Osteoblast (primary cell): ENCODE data around the gene HSD11B1. TPM values are rescaled to one million over a fixed set of nuclear protein-coding genes. Genes with fewer than 3 reads are reported as not detected.

Source experiments
- DNase-seq: peaks from one replicate; pipeline ENCODE4 v3.0.0; 2011; ENCODE audit warnings: low spot score, mixed read lengths; ENCODE audit not compliant: insufficient read length; ENCODE audit errors: missing footprints
- H2AFZ ChIP-seq: 2 replicates; pipeline ENCODE4 v1.6.0; 2011; ENCODE audit warnings: mild to moderate bottlenecking, low read length
- H3K27ac ChIP-seq: 2 replicates; pipeline ENCODE4 v1.5.1; 2011; ENCODE audit warnings: mild to moderate bottlenecking, low read depth, low read length, moderate library complexity
- H3K27me3 ChIP-seq: 2 replicates; pipeline ENCODE4 v1.6.0; 2012; ENCODE audit warnings: mild to moderate bottlenecking, control low read depth, inconsistent platforms, low read length, moderate library complexity; ENCODE audit not compliant: insufficient read depth
- H3K36me3 ChIP-seq: 2 replicates; pipeline ENCODE4 v1.5.1; 2011; ENCODE audit warnings: mild to moderate bottlenecking, low read length, control low read depth, moderate library complexity; ENCODE audit not compliant: insufficient read depth
- H3K4me1 ChIP-seq: 2 replicates; pipeline ENCODE4 v1.5.1; 2011; ENCODE audit warnings: mild to moderate bottlenecking, low read length, control low read depth, moderate library complexity; ENCODE audit not compliant: insufficient read depth
- H3K4me2 ChIP-seq: 2 replicates; pipeline ENCODE4 v1.6.0; 2011; ENCODE audit warnings: mild to moderate bottlenecking, low read length; ENCODE audit not compliant: insufficient read depth
- H3K4me3 ChIP-seq: fragments of 200-600 bp; sonication (generic); 3 replicates; pipeline ENCODE4 v1.5.1; 2012; ENCODE audit warnings: mild to moderate bottlenecking, low read length, inconsistent platforms; ENCODE audit not compliant: insufficient read depth
- H3K79me2 ChIP-seq: 2 replicates; pipeline ENCODE4 v1.6.0; 2012; ENCODE audit warnings: mild to moderate bottlenecking, low read length, control low read depth, inconsistent platforms; ENCODE audit not compliant: insufficient read depth
- H3K9me3 ChIP-seq: 2 replicates; pipeline ENCODE4 v1.5.1; 2011; ENCODE audit warnings: low read depth, low read length, control low read depth
- H4K20me1 ChIP-seq: 2 replicates; pipeline ENCODE4 v1.6.0; 2012; ENCODE audit warnings: mild to moderate bottlenecking, low read length, control low read depth; ENCODE audit not compliant: insufficient read depth
- CTCF ChIP-seq: IDR thresholded peaks from 2 replicates; pipeline ENCODE4 v1.5.1; 2011; ENCODE audit warnings: mild to moderate bottlenecking, low read depth, low read length, moderate library complexity; ENCODE audit errors: extremely low read depth
- total RNA-seq: library from RNA; depleted of rRNA; stranded (reverse); fragments of >200 nt; gene quantifications from 2 replicates; pipeline ENCODE4 v1.2.3, GENCODE V29; 2012

Gene HSD11B1
- total RNA-seq, 1 donor: 1.8 TPM

DNA sequence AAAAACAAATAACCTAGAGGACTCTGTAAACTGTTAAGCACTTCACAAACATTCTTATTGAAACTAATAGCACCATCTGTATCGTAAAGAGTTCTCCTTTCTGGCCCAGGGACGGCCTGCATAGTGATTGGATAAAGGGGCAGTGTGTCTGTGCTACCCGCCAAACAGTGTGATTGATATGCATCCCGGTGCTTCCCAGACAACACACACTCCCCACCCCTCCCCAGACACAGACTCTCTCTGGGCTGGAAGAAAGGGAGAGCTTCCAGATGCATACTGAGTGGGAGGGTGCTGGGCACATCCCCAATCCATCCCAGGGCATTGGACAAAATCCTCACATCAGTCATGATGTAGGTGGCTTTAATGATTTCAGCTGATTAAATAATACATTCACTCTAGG, 3.7 kb downstream of the HSD11B1 start:
- DNase-seq: no peak
- no peaks in the 10 kb centered on the region for H3K27me3 ChIP-seq
- no peaks in the 10 kb centered on the region for H3K36me3 ChIP-seq
- no peak overlapping the region for H3K4me3 ChIP-seq
- no peak for TF ChIP-seq CTCF
- H3K9me3 ChIP-seq: no peaks in the 10 kb centered on the region
- H3K27ac ChIP-seq: no peak overlapping the region
- H3K79me2 ChIP-seq: no peaks in the 10 kb centered on the region
- peaks cover 5% of the 10 kb centered on the region for H3K4me1 ChIP-seq
- no peak overlapping the region for H2AFZ ChIP-seq
- H3K4me2 ChIP-seq: no peak overlapping the region
- no peaks in the 10 kb centered on the region for H4K20me1 ChIP-seq

- Histone ChIP-seq H3K9me3 (no peaks in the 10 kb centered on the region), H3K4me1 (no peaks in the 10 kb centered on the region), H2AFZ (no peak overlapping the region), H3K36me3 (no peaks in the 10 kb centered on the region), H3K4me2 (no peak overlapping the region), H3K79me2 (no peaks in the 10 kb centered on the region), H4K20me1 (no peaks in the 10 kb centered on the region), H3K4me3 (no peak overlapping the region), H3K27ac (no peak overlapping the region), H3K27me3 (no peaks in the 10 kb centered on the region)
- DNase-seq: no peak
- TF ChIP-seq CTCF: no peak
Observed at GRCh38 chr1:209710093-209710492, 5.4 kb downstream of the HSD11B1 start.

DNA sequence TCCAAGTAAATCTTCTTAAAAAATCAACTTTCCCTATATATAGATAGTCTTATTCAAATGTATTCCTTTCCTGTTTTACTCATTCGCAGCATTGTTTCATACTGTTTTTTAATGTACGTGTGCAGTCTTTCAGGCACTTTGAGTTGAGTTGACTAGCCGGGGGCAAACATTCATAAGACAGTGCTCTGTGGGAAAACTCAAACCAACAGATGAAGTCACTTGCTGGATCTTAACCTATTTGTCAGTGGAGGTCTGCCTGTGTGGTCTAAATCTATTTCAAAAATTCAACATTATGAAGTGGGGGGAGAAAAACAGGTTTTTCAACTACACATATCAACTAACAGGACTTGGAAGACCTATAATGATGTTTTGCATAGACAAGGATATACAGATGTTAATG, 6.2 kb downstream of the HSD11B1 start:
- no peak for TF ChIP-seq CTCF
- Histone ChIP-seq H3K27me3 (no peaks in the 10 kb centered on the region), H3K4me1 (no peaks in the 10 kb centered on the region), H2AFZ (no peak overlapping the region), H3K4me2 (no peak overlapping the region), H4K20me1 (no peaks in the 10 kb centered on the region), H3K27ac (no peak overlapping the region), H3K4me3 (no peak overlapping the region), H3K79me2 (no peaks in the 10 kb centered on the region), H3K9me3 (no peaks in the 10 kb centered on the region), H3K36me3 (no peaks in the 10 kb centered on the region)
- no peak for DNase-seq

DNA sequence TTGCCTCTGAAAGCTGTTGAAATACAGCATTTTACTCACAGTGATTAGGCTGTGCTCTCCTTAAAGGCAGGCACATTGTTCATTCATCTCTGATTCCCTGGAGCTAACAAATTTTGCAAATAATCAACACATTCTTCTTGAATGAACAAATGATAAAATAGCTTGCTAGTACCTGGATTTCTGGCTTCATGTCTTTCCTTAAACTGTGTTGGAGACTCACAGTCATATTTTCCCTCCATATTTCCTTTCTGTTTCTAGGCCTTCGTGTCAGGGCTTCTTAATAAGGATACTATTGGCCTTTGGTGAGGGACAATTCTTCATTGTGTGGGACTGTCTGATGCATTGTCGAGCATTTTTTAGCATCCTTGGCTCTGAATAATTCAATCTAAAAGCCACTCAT, 9.7 kb downstream of the HSD11B1 start:
- no peak overlapping the region for H3K27ac ChIP-seq
- H3K9me3 ChIP-seq: no peaks in the 10 kb centered on the region
- DNase-seq: no peak
- TF ChIP-seq CTCF: no peak
- H2AFZ ChIP-seq: no peak overlapping the region
- H3K4me1 ChIP-seq: no peaks in the 10 kb centered on the region
- no peaks in the 10 kb centered on the region for H4K20me1 ChIP-seq
- no peak overlapping the region for H3K4me3 ChIP-seq
- H3K79me2 ChIP-seq: no peaks in the 10 kb centered on the region
- H3K27me3 ChIP-seq: no peaks in the 10 kb centered on the region
- H3K36me3 ChIP-seq: no peaks in the 10 kb centered on the region
- no peak overlapping the region for H3K4me2 ChIP-seq
